Gastroesophageal sphincter (tissue), 4 donors: ENCODE data around the gene CFAP157. TPM values are rescaled to one million over a fixed set of nuclear protein-coding genes. Genes with fewer than 3 reads are reported as not detected.
A peak's percentile ranks its signal among the peaks of the same experiment; 100 is the strongest.

Experiments
- ATAC-seq: fragments of 150-250 bp; one replicate; pipeline ENCODE4 v1.9.1; 2016; ENCODE audit warnings: mild to moderate bottlenecking, moderate library complexity
- H3K27ac ChIP-seq, 4 donors: fragments of 200-600 bp; sonication (generic) in 3 of 4; 1 replicate in 3 of 4; 2 replicates in 1 of 4; pipeline ENCODE4 v1.5.1; 2016 to 2019
- H3K27me3 ChIP-seq: fragments of 200-600 bp; sonication (generic); one replicate; pipeline ENCODE4 v1.5.1; 2019
- H3K36me3 ChIP-seq, 2 donors: fragments of 200-600 bp; sonication (generic); one replicate each; pipeline ENCODE4 v1.5.1; 2019; ENCODE audit warnings: control low read depth in 1 of 2
- H3K4me1 ChIP-seq, 3 donors: fragments of 200-600 bp; sonication (generic); 1 replicate in 2 of 3; 2 replicates in 1 of 3; pipeline ENCODE4 v1.5.1; 2016 to 2019; ENCODE audit warnings: control low read depth in 2 of 3
- H3K4me3 ChIP-seq, 2 donors: fragments of 200-600 bp; sonication (generic); one replicate each; pipeline ENCODE4 v1.5.1; 2019; ENCODE audit warnings: mild to moderate bottlenecking in 1 of 2, moderate library complexity in 1 of 2
- H3K9me3 ChIP-seq, 3 donors: fragments of 200-600 bp; sonication (generic); one replicate each; pipeline ENCODE4 v1.5.1; 2017 to 2019; ENCODE audit warnings: control low read depth in 2 of 3
- EP300 ChIP-seq: sonication (generic); formaldehyde crosslinking; IDR thresholded peaks from one replicate; pipeline ENCODE4 v1.6.1; 2017; ENCODE audit warnings: antibody characterized with exemption, mild to moderate bottlenecking
- POLR2A ChIP-seq, 2 donors: fragments of 450-650 bp; IDR thresholded peaks; one replicate each; pipeline ENCODE4 v1.6.1; 2017; ENCODE audit warnings: antibody characterized with exemption in 2 of 2, mild to moderate bottlenecking in 2 of 2, moderate library complexity in 1 of 2
- POLR2AphosphoS5 ChIP-seq: sonication (generic); formaldehyde crosslinking; IDR thresholded peaks from one replicate; pipeline ENCODE4 v1.6.1; 2017; ENCODE audit warnings: antibody characterized with exemption
- WGBS, 2 donors: methylation state at CpG; one replicate each; pipeline ENCODE4 v1.1.5; 2018; ENCODE audit warnings: low coverage in 1 of 2; 5-methylcytosine and 5-hydroxymethylcytosine counted together
- total RNA-seq, 4 donors: library from RNA; depleted of rRNA; stranded (reverse); fragments of >200 nt; gene quantifications; one replicate each; pipeline ENCODE4 v1.1.0, GENCODE V29; 2016
- TF ChIP-seq, protein P1 (sequence below), 4 experiments: fragments of 200-600 bp in 2 of 4; fragments of 450-650 bp in 2 of 4; sonication (generic) in 1 of 4; IDR thresholded peaks; one replicate each; pipeline ENCODE4 v1.5.1; 2017 to 2019; ENCODE audit warnings: antibody characterized with exemption in 4 of 4, mild to moderate bottlenecking in 2 of 4, moderate library complexity in 2 of 4

The CFAP157 gene
- total RNA-seq, 4 donors from 2014 or later = 0.31 TPM; not detected in 3

DNA sequence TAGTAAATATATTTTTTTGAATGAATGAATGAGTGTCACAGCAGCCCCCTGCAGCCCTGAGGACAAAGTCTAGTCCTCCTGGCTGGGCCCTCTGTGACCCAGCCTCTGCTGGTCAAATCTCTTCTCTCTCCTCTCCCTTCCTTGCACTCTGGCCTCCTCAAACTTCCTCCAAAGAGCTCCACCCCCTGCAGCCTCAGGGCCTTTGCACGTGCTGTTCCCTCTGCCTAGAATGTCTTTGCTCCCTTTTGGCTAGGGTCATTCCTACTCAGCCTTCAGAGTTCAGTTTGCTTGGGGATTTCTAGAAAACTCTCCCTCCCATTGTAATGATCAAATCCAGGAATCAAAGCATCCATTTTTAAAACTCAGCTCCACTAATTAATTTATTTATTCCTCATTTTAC lies 58.6 kb downstream of the CFAP157 start:
- no peak for ATAC-seq
- Histone ChIP-seq H3K4me1 (peaks cover 0 to 56% (median 0%) of the 10 kb centered on the region in 3 donors), H3K27ac (peak overlapping the region in 2 of 4 donors; percentile 68 to 69), H3K27me3 (peaks cover 52% of the 10 kb centered on the region), H3K36me3 (no peaks in the 10 kb centered on the region), H3K4me3 (no peak overlapping the region), H3K9me3 (no peaks in the 10 kb centered on the region)
- no peak for TF ChIP-seq POLR2AphosphoS5
- no peak for TF ChIP-seq EP300
- no peak for TF ChIP-seq POLR2A (IDR thresholded peaks at IDR 0.05)
- TF ChIP-seq, protein P1, sequence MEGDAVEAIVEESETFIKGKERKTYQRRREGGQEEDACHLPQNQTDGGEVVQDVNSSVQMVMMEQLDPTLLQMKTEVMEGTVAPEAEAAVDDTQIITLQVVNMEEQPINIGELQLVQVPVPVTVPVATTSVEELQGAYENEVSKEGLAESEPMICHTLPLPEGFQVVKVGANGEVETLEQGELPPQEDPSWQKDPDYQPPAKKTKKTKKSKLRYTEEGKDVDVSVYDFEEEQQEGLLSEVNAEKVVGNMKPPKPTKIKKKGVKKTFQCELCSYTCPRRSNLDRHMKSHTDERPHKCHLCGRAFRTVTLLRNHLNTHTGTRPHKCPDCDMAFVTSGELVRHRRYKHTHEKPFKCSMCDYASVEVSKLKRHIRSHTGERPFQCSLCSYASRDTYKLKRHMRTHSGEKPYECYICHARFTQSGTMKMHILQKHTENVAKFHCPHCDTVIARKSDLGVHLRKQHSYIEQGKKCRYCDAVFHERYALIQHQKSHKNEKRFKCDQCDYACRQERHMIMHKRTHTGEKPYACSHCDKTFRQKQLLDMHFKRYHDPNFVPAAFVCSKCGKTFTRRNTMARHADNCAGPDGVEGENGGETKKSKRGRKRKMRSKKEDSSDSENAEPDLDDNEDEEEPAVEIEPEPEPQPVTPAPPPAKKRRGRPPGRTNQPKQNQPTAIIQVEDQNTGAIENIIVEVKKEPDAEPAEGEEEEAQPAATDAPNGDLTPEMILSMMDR (IDR thresholded peaks at IDR 0.05) = no peak
- WGBS, 2 donors = 90 to 100% methylated on average over 1 of the region's 1 CpG

Other genes with a start within 250 kb of the CFAP157 start
- 10 to 100 TPM; 25.7 to 47.0 (median 33.1) TPM for gene STXBP1, start 94.7 kb upstream of the CFAP157 start, total RNA-seq
- 10 to 100 TPM in 3 of 4 donors, 1 to 10 TPM in 1; 8.7 to 19.3 (median 16.8) TPM for gene PTRH1, start 8.7 kb downstream of the CFAP157 start, total RNA-seq
- gene TTC16, start 9.1 kb downstream of the CFAP157 start, total RNA-seq = not detected
- 1 to 10 TPM; 5.9 to 8.9 (median 7.6) TPM for gene TOR2A, start 28.3 kb downstream of the CFAP157 start, total RNA-seq
- 10 to 100 TPM in 1 of 4 donors, 1 to 10 TPM in 3; 6.1 to 12.1 (median 8.5) TPM for gene SH2D3C, start 71.7 kb downstream of the CFAP157 start, total RNA-seq
- gene CDK9, start 79.0 kb downstream of the CFAP157 start, total RNA-seq = 10 to 100 TPM; 81.8 to 92.8 (median 86.5) TPM
- 10 to 100 TPM; 42.5 to 91.4 (median 63.2) TPM for gene FPGS, start 95.9 kb downstream of the CFAP157 start, total RNA-seq
- 10 to 100 TPM; 21.3 to 76.5 (median 48.0) TPM for gene ENG, start 147.7 kb downstream of the CFAP157 start, total RNA-seq
- gene AK1, start 170.7 kb downstream of the CFAP157 start, total RNA-seq = 10 to 100 TPM; 46.7 to 73.9 (median 49.7) TPM
- 100 to 1,000 TPM; 112 to 146 (median 132) TPM for gene ST6GALNAC6, start 192.6 kb downstream of the CFAP157 start, total RNA-seq
- 10 to 100 TPM; 25.2 to 49.7 (median 31.7) TPM for gene ST6GALNAC4, start 210.1 kb downstream of the CFAP157 start, total RNA-seq
- gene PIP5KL1, start 223.8 kb downstream of the CFAP157 start, total RNA-seq = 1 to 10 TPM in 2 of 4 donors, under 1 TPM in 1, not detected in 1; 0.66 to 3.4 (median 3.1) TPM
- 10 to 100 TPM in 2 of 4 donors, 1 to 10 TPM in 2; 8.9 to 15.0 (median 11.2) TPM for gene DPM2, start 230.9 kb downstream of the CFAP157 start, total RNA-seq